GM10266 (cell line): ENCODE results near the gene TMEM198.

Source experiments
- DNase-seq: peaks from one replicate; pipeline ENCODE4 v3.0.0; 2012; ENCODE audit errors: extremely low spot score
- TF ChIP-seq, protein P1 (sequence below): IDR thresholded peaks from 2 replicates; pipeline ENCODE4 v1.5.1; 2012; ENCODE audit warnings: mild to moderate bottlenecking, low read depth; ENCODE audit not compliant: control insufficient read depth, insufficient read depth; ENCODE audit errors: missing control alignments

The TMEM198 gene

DNA sequence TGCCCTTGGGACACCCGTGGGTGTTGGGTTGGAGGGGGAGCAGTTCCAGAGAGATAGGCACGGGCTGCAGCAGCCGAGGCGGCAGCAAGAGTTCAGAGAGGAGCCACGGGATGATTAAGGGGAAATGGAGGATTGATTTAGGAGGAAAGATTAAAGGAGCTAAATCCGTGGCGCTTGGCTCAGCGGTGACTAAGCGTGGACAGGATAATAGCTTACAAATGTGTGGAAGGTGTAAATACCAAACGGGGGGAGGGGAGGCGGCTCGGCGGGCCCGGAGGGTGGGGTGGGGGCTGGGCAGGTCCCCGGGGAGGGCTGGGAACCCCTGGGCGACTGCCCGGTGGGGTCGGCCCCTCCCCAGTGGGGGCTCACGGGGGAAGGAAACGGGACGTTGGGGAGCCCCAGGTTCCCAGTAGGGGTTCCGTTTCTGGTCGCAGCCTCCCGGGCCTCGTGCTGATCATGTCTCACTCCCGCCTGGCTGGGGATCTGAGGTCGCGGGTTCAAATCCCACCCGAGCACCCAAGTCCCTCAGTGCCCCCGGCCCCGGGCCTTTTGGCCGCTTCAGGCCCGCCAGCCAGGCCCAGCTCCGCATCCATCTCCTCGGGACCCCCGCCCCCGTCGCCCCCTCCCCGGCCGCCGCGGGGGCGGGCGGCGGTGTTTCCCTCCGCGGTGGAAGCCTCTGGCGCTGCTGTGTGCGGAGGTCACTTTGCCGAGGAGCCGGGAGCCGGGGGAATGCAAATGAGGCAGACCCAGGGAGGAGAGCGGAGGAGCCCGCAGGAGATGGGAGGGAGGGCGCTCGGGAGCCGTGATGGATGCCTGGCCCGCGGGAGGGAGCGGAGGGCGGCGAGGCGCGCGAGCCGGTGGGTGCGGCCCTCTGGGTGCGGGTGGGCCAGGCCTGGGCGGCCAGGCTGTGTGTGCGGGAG lies 21.5 kb upstream of the TMEM198 start:
- peak; percentile 19 for DNase-seq

DNA sequence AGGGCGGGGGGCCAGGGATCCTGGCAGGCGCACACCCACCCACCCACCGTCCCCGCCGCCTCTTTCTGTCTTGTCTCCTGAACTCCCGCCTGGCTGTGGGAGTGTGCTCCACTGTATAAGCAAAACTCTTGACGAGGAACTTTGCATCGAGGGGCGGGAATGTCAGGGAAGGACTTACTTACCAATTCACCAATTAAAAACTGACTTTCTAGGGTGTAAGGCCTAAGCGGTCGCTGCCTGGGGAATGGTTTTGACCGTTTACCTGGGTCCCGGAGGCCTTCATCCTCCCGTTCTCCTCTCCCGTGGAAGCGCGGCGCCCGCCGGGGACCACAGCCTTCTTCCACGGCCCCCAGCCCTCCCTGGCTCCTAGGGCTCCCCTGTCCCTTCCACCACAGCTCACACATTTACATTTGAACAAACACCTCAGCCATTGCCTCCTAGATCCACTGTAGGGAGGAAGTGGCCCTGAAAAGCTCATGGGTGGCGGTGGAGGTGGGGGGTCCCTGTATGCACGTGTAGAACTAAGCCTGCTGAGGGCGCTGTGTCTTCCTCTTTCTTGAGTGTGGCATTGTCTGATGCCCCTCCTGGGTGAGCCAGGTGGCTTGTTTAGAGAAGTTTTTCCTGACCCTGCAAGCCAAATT lies 20.7 kb upstream of the TMEM198 start:
- TF ChIP-seq, protein P1, sequence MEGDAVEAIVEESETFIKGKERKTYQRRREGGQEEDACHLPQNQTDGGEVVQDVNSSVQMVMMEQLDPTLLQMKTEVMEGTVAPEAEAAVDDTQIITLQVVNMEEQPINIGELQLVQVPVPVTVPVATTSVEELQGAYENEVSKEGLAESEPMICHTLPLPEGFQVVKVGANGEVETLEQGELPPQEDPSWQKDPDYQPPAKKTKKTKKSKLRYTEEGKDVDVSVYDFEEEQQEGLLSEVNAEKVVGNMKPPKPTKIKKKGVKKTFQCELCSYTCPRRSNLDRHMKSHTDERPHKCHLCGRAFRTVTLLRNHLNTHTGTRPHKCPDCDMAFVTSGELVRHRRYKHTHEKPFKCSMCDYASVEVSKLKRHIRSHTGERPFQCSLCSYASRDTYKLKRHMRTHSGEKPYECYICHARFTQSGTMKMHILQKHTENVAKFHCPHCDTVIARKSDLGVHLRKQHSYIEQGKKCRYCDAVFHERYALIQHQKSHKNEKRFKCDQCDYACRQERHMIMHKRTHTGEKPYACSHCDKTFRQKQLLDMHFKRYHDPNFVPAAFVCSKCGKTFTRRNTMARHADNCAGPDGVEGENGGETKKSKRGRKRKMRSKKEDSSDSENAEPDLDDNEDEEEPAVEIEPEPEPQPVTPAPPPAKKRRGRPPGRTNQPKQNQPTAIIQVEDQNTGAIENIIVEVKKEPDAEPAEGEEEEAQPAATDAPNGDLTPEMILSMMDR, result no peak

More for the DNA sequence above, 21.5 kb upstream of the TMEM198 start:
- TF ChIP-seq, protein P1, result no peak

DNA sequence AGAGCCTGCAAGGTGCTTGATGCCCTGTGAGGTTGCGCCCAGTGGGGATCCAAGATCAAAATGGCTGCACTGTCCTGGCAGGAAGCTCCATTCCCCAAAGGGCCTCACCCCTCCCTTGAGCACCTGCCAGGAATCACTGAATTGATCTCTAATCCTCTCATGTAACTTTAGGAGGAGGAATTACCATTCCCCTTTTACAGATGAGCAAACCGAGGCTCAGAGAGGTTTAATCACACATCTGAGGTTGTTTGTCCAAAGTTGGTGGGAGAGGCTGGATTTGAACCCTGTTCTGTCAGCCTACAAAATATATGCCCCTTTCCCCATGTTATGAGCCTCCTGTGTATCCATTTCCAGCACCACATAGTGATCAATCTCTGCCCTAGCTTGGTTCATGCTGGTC lies 19.0 kb upstream of the TMEM198 start:
- TF ChIP-seq, protein P1, result no peak
- DNase-seq, result no peak

More for the DNA sequence above, 20.7 kb upstream of the TMEM198 start:
- DNase-seq, result peak; percentile 22

DNA sequence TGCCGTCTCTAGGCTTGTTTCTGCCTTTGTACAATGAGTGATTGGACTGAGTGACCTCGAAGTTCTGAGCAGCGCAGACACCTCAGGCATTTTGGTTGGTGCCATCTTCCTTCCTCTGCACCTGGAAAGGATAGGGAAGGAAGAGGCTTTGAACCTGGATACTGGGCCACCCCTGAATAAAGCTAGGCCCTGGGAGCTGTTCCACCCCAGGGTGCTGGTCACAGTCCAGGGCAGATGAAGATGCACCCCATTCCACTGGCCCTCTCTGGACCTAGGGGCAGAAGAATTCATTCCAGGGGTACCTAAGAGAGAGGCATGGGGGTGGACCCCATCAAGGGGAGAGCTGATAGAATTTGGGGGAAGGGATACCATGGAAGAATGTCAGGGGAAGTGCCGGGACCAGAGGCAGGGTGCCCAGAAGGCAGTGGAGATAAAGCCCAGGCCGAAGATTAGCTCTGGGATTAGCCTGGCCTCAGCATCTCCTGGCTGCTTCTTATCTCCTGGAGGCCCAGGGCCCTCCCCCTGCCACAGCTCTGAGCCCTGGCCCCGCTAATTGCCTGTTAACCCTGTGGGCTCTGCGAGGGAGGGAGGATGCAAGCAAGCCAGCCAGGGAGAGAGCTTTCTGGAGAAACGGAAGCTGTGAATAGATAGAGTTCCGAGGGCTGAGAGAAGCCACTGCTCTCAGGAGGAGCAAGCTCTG lies 18.1 kb upstream of the TMEM198 start:
- no peak for DNase-seq
- TF ChIP-seq, protein P1, result no peak

DNA sequence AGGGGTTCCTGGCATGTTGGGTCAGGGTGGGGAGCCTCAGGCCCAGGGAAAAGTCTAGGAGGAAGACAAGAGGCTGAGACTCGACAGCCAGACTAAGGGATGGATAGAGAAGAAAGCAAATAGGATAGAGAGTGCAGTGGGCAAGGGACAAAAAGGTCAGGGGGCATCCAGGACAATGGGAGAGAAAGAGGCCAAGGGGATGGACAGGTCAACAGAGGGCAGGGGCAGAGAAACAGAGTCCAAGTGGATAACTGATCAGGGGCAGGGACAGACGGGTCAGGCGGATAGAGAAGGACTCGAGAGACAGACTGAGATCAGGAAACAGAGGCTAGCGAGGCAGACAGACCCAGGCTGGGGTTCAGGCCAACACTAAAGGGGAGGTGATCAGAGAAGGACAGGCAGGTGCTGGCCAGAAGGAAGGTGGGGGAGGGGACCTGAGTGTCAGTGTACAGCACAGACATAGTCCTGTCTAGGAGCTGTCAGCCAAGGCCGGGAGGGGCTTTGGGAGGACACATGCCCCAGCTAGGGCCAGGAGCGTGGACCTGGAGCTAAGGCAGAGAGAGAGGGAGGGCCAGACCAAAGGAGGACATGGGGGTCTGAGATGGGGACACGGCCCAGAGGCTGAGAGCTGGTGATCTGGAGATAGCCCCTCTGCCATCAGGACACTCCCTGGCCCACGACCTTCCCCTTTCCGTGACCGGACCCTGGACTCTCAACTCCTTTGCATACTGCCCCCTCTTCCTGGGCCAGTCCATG lies 17.3 kb upstream of the TMEM198 start:
- TF ChIP-seq, protein P1, result no peak
- no peak for DNase-seq

DNA sequence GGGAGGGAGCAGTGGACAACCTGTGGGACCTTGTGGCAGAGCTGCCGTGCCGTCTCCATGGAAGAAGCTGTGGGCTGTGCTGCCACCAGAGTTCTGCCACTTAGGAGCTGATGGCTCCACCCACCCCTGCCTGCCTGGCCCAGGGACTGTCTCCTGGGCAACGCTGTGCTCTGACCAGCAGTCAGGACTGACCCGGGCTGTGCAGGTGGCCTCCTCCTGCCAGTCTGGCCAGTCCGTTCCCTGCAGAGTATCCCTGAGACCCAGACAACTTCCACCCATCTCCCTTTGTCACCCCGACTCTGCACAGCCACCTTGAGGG lies 16.8 kb upstream of the TMEM198 start:
- DNase-seq, result no peak
- TF ChIP-seq, protein P1, result no peak
